ENCODE results near the gene MRAP.

Gene MRAP

DNA sequence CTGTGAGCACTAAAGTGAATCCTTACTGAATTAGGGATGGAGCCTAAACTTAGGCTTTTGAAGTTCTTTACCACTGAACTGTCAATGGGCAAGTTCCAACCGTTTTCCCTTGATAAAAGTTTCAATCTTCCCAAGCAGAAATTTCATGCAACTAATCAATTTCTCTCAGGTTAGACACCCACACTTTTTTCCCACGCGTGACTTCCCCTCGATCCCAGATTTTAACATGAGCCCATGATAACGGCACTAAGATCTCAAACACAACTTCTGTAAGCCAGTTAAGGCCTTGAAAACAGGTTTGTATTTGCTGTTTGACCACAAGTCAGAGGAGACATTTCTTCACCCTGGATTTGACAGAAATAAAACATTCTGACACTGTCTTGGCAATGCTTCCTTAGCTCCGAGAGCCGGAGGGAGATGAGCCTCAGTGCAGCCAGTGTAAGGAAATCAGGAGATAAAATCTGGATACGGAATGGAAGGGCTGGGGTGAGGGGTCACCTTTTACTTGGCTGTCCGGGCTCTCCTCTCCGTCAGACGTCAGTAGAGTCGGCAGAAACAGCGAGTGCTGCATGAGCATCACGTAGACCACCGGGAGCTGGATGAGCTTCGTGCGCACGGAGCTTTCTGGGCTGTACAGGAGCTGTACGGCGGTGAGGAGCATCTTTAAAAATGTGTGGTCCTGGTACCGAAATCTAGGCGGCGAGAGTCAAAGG, 39.7 kb downstream of the MRAP start:
- Mint-ChIP-seq H3K27ac (no peak overlapping the region), H3K36me3 (ENCODE audit: low read depth) (peaks cover 97% of the 10 kb centered on the region), H3K27me3 (no peaks in the 10 kb centered on the region), H3K4me3 (no peak overlapping the region), H3K9me3 (no peaks in the 10 kb centered on the region), H3K4me1 (ENCODE audit: low read depth) (no peaks in the 10 kb centered on the region)
- no peak for DNase-seq

DNA sequence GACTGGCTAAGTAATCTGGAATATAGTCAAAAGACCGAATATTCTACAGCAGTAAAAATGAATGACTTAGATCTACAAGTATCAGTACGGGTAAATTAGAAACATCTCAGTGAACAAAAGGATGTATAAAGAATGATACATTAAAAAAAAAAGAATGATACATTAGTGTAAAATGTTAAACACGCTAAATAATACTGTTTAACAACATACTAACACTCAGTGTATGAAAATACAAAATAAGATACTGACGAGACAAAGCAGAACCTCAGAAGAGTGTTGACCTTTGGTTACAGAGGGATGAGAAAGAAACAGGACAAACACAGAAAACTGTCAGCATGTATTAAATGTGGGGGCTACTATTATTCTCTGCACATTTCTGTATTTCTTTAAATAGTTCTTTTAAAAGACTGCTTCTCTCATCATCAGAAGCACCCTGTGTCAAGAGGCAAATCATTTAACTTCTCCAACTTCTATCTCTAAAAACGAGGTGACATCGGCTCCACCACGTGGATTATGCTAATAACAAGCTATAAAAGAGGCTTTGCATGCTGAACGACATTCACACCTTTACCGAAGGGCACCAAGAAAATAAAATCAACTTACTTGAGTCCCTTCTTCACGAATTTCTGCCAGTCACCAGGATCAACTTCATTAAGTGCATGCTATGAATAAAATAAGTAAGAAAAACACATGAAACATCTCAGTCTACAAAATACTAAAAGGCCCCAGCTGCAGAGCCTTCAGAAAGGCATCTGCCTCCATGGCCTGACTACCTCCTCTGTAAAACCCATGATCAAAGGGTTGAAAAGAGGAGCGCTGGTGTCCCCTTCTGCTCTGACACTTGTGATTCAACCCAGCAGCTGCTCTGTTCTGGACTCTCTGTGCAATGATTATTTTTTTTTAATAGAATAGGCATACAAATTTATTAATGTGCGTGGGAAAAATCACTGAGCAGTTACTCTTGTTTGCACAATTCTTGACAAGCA, 42.5 kb downstream of the MRAP start:
- H3K4me1 Mint-ChIP-seq (ENCODE audit: low read depth), result no peaks in the 10 kb centered on the region
- no peak for DNase-seq
- H3K4me3 Mint-ChIP-seq, result no peak overlapping the region
- H3K36me3 Mint-ChIP-seq (ENCODE audit: low read depth), result peaks cover 97% of the 10 kb centered on the region
- no peak overlapping the region for H3K27ac Mint-ChIP-seq
- no peaks in the 10 kb centered on the region for H3K27me3 Mint-ChIP-seq
- peaks cover 8% of the 10 kb centered on the region for H3K9me3 Mint-ChIP-seq

DNA sequence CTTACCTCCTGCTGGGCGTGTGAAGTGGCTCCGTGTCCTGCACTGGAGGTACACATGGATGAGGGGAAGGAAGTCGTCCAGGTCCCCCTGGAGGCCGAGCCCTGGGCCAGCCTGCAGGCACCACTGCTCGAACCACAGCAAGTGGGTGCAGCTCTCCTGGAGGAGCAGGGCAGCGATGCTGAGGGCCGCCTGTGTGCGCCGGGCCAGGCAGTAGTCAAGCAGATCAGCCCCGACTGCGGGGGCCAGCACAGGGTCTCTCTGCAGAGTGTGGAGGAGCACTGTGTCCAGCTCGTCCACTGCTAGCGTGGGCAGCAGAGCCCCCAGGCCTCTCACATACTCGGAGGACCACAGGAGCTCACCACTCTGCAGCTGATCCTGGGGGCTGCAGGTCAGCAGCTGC, 48.3 kb downstream of the MRAP start:
- no peak for DNase-seq
- H3K4me3 Mint-ChIP-seq, result no peak overlapping the region
- no peak overlapping the region for H3K27ac Mint-ChIP-seq
- no peaks in the 10 kb centered on the region for H3K4me1 Mint-ChIP-seq (ENCODE audit: low read depth)
- H3K9me3 Mint-ChIP-seq, result peaks cover 8% of the 10 kb centered on the region
- peaks cover 99% of the 10 kb centered on the region for H3K36me3 Mint-ChIP-seq (ENCODE audit: low read depth)
- H3K27me3 Mint-ChIP-seq, result no peaks in the 10 kb centered on the region

DNA sequence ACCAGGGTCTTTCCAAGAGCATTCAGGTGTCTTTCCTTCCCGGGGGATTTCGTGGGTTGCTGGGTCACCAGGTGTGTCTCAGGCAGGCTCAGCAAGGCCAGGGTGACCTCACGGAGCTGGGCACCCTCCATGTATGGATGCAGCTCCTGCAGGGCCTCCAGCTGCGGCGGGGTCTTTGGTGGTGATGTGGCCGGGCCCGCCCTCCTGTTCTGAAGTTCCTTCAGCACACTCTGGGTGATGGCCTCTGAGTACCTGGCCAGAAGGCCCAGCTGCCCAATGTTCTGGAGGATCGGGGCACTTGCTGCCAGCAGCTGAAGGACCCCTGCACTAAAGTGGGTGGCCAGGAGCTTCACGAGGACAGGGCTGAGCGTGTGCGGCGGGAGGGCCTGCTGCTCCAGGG, 48.7 kb downstream of the MRAP start:
- no peaks in the 10 kb centered on the region for H3K27me3 Mint-ChIP-seq
- H3K4me3 Mint-ChIP-seq, result no peak overlapping the region
- no peak overlapping the region for H3K27ac Mint-ChIP-seq
- DNase-seq, result no peak
- H3K9me3 Mint-ChIP-seq, result peaks cover 8% of the 10 kb centered on the region
- H3K36me3 Mint-ChIP-seq (ENCODE audit: low read depth), result peaks cover 99% of the 10 kb centered on the region
- no peaks in the 10 kb centered on the region for H3K4me1 Mint-ChIP-seq (ENCODE audit: low read depth)

DNA sequence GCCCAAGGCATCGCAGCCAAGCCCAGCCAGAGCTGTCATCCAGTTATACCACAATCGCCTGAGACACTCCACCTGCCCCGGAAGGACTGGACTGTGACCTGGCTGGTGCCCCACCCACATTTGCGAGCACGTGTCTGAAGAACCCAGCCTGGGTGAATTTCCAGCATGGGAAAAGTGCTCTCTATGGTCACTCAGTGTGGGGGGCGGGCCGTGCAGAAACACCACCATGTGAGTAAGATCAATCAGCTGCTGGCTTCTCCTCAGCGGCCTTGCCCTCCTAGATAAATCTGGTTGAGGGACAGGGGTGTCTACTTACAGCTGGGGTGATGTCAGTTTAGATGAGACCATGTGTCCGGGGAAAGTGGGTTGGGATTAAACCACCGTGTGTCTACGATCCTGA, 49.3 kb downstream of the MRAP start:
- Mint-ChIP-seq H3K27ac (no peak overlapping the region), H3K4me1 (ENCODE audit: low read depth) (no peaks in the 10 kb centered on the region), H3K4me3 (no peak overlapping the region), H3K9me3 (peaks cover 8% of the 10 kb centered on the region), H3K27me3 (no peaks in the 10 kb centered on the region), H3K36me3 (ENCODE audit: low read depth) (peaks cover 100% of the 10 kb centered on the region)
- DNase-seq, result no peak

DNA sequence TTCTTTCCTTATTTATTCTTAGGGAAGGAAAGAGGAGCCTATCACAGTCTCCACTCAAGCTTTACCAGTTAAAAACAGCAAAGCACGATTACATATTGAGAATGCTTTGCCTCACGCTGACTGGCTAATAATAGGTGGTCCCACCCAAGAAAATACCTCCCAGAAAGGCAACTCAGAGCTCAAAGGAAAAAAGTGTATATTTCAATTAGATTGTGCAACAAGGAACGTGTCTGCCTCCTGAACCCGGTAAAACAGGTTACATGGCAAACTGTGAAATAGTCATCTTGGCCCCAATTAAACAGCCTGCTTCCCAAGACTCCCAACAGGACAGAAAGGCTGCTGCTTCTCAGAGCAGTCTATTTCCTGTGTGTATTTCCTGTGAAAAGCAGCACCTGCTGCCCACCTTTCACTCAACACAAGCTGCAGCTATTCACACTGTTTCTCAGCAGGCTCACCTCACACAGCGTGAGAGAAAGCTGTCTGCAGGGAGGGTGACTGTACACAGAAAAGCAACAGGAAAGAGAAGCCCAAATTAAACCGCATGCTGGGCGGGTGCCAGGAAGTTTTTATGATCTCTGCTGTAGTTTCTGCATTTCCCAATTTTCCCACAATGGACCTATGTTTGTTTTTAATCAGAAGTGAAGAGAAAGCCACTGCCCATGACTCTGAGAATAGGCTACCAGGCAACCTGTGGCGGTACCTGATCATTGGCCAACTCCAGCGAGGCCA, 50.1 kb downstream of the MRAP start:
- no peaks in the 10 kb centered on the region for H3K27me3 Mint-ChIP-seq
- peaks cover 8% of the 10 kb centered on the region for H3K9me3 Mint-ChIP-seq
- no peak overlapping the region for H3K4me3 Mint-ChIP-seq
- H3K4me1 Mint-ChIP-seq (ENCODE audit: low read depth), result no peaks in the 10 kb centered on the region
- peaks cover 100% of the 10 kb centered on the region for H3K36me3 Mint-ChIP-seq (ENCODE audit: low read depth)
- H3K27ac Mint-ChIP-seq, result no peak overlapping the region
- no peak for DNase-seq

DNA sequence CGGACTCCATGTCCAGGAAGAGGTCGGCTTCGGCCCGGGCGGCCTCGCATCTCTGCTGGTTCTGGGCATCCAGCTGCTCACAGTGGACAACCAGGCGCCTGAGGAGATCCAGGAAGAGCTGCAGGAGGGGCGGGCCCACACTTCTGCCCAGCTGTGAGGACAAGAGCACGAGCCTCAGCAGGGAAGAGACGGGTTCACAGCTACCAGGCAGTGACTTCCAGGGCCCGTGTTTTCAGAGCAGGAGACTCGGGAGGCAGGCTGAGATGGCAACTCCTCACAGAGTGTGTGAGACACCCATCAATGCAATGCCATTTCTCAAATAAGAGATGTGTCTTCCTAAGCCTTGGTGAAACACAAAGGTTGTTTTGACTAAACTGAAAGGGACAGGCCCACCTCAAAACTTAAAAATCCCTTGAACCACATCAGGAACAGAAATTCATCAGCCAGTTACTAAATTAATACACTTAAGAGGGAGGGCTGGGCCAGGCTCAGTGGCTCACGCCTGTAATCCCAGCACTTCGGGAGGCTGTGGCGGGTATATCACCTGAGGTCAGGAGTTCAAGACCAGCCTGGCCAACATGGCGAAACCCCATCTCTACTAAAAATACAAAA, 50.8 kb downstream of the MRAP start:
- no peak for DNase-seq
- Mint-ChIP-seq H3K4me3 (no peak overlapping the region), H3K27me3 (no peaks in the 10 kb centered on the region), H3K9me3 (peaks cover 7% of the 10 kb centered on the region), H3K27ac (no peak overlapping the region), H3K36me3 (ENCODE audit: low read depth) (peaks cover 100% of the 10 kb centered on the region), H3K4me1 (ENCODE audit: low read depth) (no peaks in the 10 kb centered on the region)

DNA sequence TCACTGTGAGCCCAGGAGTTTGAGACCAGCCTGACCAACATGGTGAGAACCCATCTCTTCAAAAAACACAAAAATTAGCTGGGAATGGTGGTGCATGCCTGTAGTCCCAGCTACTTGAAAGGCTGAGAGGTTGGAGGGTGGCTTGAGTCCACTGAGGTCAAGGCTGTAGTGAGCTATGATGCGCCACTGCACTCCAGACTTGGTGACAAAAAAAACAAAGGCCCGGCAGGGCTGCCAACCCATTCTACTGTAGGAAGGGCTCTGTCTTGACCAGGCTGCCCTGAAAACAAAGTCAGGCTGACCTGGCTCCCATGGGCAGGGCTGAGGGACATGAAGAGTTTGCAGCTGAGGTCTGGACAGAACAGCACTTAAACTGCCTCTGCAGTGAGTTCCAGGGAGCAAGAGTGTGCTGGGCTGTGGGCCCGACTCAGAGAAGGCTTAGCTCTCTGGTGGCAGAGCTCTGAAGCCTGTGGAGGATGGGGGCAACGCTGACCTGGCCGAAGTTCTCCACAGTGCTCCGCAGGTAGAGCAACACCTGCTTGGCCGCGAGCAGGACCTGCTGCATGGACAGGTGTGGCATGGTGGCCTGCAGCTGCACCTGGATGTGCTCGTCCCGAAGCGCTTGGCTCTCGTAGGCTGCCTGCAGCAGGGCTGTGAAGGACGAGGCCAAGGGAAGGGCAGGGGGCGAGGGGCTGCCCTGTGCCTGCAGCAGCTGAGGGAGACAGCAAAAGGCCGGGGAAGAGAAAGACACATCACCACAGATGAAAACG, 51.7 kb downstream of the MRAP start:
- no peak for DNase-seq
- no peaks in the 10 kb centered on the region for H3K9me3 Mint-ChIP-seq
- peak overlapping the region; percentile 19 for H3K27ac Mint-ChIP-seq
- H3K4me3 Mint-ChIP-seq, result no peak overlapping the region
- H3K4me1 Mint-ChIP-seq (ENCODE audit: low read depth), result no peaks in the 10 kb centered on the region
- peaks cover 100% of the 10 kb centered on the region for H3K36me3 Mint-ChIP-seq (ENCODE audit: low read depth)
- no peaks in the 10 kb centered on the region for H3K27me3 Mint-ChIP-seq

DNA sequence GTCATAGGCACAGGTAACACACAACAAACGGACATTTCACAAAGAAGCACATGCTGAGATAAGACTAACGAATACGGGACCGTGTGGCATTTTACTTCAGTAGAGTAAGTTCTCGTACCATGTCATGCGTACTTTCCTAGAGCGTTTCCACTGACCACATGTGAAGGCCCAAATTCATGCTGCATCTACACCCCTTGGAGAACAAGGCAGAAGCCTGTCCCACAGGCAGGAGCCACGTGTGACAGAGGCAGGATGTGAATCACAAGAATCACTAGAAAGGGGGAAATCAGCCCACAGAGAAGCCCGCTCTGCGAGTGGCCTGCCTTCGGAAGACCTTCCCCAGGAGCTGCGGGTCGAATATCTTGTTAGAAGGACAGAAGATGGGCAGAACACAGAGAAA, 52.3 kb downstream of the MRAP start:
- peak overlapping the region; percentile 19 for H3K27ac Mint-ChIP-seq
- H3K9me3 Mint-ChIP-seq, result no peaks in the 10 kb centered on the region
- H3K27me3 Mint-ChIP-seq, result no peaks in the 10 kb centered on the region
- DNase-seq, result no peak
- no peaks in the 10 kb centered on the region for H3K4me1 Mint-ChIP-seq (ENCODE audit: low read depth)
- H3K36me3 Mint-ChIP-seq (ENCODE audit: low read depth), result peaks cover 100% of the 10 kb centered on the region
- H3K4me3 Mint-ChIP-seq, result no peak overlapping the region

DNA sequence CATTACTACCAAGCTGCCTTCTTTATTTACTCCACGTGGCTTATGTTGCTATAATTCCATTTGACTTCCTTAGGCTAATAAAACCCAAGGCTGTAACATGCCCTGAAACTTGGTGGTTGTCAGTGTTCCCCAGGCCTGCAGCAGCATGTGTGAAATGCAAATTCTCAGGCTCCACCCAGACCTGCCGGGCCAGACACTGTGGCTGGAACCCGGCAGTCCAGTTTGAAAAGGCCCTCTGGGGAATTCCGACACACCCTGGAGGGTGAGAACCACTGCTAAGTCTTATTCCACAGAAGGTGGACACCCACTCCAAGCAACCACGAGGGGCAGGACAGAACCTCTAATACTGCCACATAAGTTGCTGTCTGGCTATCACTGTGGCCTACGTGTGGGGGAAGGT, 52.8 kb downstream of the MRAP start:
- H3K4me3 Mint-ChIP-seq, result no peak overlapping the region
- no peaks in the 10 kb centered on the region for H3K4me1 Mint-ChIP-seq (ENCODE audit: low read depth)
- no peak for DNase-seq
- no peak overlapping the region for H3K27ac Mint-ChIP-seq
- H3K36me3 Mint-ChIP-seq (ENCODE audit: low read depth), result peaks cover 100% of the 10 kb centered on the region
- H3K27me3 Mint-ChIP-seq, result no peaks in the 10 kb centered on the region
- no peaks in the 10 kb centered on the region for H3K9me3 Mint-ChIP-seq

DNA sequence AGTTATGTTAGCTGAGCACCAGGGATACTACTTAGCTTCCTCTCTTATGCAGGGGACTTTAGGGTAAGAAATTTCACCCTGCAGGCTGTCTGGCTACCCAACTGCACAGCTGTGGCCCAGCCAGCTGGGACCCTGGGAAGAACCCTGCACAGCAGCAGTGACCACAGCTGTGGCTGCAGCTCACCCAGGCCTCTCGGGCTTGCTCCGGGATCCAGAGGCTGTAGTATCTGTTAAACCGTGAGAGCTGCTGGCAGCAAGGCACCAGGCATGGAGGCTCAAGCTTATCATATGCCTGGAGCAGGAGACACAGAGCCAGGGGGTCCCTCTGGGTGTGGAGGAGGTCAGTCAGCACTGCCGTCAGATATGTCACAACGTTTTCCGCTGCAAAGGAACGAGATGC, 53.9 kb downstream of the MRAP start:
- H3K27me3 Mint-ChIP-seq, result no peaks in the 10 kb centered on the region
- no peaks in the 10 kb centered on the region for H3K4me1 Mint-ChIP-seq (ENCODE audit: low read depth)
- no peaks in the 10 kb centered on the region for H3K9me3 Mint-ChIP-seq
- H3K4me3 Mint-ChIP-seq, result no peak overlapping the region
- peaks cover 99% of the 10 kb centered on the region for H3K36me3 Mint-ChIP-seq (ENCODE audit: low read depth)
- H3K27ac Mint-ChIP-seq, result no peak overlapping the region
- DNase-seq, result no peak

DNA sequence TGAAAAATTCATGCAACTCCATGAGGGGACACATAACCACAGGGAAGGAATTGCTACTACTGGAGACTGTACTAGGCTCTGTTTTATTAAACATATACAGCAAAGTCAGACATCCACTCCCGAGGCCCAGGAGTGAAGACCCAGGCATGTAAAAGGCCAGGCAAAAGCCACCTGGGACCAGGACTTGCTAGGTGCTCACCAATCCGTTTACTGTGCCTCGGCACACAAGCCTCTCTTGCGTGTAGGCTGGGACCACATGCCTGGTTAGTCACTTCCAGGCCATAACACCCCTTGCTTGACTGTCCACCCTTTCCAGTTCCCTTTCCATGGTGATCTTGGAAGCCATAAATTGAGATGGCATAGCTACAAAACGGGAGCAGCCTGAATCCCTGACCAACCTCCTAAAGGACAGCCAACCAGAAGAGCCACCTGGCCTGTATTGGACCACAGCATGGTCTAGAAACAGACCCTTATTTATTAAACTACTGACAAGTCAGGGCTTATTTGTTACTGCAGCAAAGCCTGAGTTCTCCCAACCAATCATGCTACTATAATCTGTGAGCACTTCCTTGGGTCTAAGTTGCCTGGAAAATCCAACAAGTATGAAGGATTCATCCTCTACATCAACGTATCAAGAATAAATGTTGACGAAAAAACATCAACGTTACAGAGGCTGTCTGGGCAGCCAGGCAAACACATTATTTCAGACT, 54.5 kb downstream of the MRAP start:
- Mint-ChIP-seq H3K27me3 (no peaks in the 10 kb centered on the region), H3K4me1 (ENCODE audit: low read depth) (no peaks in the 10 kb centered on the region), H3K36me3 (ENCODE audit: low read depth) (peaks cover 99% of the 10 kb centered on the region), H3K4me3 (no peak overlapping the region), H3K27ac (no peak overlapping the region), H3K9me3 (no peaks in the 10 kb centered on the region)
- DNase-seq, result no peak

DNA sequence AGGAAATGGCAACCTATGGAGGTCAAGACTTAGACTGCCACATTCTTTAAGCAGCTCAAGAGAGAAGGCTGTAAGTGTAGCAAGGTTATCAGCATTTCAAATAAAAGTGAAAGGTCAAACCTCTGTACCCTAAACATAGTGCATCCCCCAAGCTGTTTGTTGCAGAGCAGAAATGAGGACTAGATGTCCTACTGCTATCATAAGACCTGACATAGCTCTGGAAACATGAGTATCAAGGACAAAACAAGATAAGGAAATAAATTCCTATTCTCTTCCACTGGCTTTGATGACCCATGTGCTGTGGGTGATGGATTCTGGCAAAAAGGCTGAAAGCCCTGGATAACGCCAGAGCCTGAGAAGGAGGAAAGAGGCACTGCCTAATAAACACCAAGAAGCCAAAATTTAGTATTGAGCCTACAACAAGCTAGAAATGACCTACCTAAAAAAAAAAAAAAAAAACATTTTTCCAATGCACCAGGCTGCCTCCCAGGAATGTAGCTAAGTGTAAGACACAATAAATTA, 58.3 kb downstream of the MRAP start:
- no peak overlapping the region for H3K27ac Mint-ChIP-seq
- no peak overlapping the region for H3K4me3 Mint-ChIP-seq
- no peak for DNase-seq
- H3K27me3 Mint-ChIP-seq, result no peaks in the 10 kb centered on the region
- H3K4me1 Mint-ChIP-seq (ENCODE audit: low read depth), result no peaks in the 10 kb centered on the region
- no peaks in the 10 kb centered on the region for H3K9me3 Mint-ChIP-seq
- peaks cover 99% of the 10 kb centered on the region for H3K36me3 Mint-ChIP-seq (ENCODE audit: low read depth)
